NCI-H774 (cell line): ENCODE measurements around the gene PRDX4.
"Not testable (repeated sequence)": the region's sequence is repeated elsewhere in the genome, so short reads cannot be mapped to it uniquely, and the experiment has no call there.

ENCODE experiments used
- DNase-seq: peaks from one replicate; lab custom pipeline; 2025; lab: John Stamatoyannopoulos, UW

Gene PRDX4

DNA sequence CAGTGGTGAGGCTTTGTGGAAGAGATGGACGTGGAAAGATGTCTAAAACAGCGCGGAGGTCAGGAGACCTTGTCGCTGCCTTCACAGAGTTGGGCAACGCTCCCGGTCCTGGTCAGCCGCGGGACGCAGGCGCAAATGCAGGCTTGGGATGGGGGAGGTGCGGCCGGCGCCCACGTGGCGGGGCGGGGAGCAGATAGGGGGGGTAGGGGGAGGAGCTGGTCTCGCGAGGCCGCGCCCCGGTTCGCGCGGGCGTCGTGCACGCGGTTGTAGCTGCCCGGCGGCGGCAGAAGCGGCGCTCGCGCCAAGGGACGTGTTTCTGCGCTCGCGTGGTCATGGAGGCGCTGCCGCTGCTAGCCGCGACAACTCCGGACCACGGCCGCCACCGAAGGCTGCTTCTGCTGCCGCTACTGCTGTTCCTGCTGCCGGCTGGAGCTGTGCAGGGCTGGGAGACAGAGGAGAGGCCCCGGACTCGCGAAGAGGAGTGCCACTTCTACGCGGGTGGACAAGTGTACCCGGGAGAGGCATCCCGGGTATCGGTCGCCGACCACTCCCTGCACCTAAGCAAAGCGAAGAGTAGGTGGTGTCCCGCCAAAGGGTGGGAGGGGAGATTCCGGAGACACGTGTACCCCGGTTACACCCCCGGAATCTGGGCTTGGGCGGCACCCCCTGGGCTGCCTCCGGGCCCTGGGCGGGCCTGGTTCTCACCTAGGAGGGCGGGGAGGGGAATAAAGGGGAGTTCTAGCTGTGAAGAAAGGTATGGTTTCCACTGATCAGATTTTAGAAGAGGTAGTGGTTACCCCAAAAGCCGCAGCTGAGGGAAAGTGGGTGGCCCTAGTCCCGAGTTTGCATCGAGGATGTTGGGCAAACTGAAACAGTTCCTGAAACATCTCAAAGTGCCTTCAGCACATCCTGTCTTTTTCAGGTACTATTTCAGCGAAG, at the start of gene PRDX4:
Gene PRDX4, plus strand, starts transcription at position 255 of the 939 bp plus-strand sequence. Its CDS starts 78 bp downstream, at position 333.
- peak; percentile 75 for DNase-seq

DNA sequence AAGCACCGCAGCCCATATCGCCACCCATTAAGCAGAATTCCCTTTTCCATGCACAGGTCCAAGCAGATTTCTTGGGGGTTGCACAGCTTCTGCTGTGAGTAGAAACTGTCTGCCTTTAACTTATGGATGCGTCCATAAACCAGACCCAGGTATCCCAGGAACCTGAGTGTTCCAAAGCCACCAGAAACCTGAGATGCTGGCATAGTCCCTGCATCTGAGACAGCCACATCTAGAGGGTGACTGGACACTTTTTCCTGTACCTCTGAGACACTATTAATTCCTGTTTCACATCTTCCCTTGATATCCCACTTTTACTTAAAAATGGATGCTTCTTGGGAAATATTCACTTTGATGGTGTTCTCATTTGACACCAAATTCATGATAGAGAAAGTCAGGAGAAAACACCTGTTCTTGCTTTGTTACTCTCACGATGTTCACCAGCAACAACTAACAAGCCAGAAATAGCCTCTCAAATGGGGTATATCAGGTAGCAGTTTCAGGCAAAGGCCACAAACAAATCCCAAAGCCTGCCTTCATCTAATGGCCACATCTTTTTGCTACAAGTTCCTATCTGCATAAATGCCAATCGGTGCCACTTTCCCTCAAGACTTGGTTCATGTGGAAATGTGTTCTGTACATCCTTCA, 45.5 kb upstream of the PRDX4 start:
- DNase-seq, result no peak

DNA sequence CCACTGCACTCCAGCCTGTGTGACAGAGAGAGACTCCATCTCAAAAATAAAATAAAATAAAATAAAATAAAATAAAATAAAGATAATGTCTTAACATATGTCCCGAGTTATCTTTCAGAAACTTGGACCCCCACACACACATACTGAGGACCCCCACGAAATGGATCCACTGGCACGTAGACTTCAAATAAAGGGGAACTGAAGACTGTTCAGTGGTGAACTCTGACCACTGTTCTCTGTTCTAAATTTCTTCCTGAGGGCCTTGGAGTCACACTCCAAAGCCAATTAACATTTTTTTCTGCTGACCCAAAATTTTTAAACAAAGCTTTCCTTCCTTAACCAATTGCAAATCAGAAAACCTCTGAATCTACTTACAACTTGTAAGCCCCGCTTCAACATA, 43.5 kb upstream of the PRDX4 start:
- no peak for DNase-seq

DNA sequence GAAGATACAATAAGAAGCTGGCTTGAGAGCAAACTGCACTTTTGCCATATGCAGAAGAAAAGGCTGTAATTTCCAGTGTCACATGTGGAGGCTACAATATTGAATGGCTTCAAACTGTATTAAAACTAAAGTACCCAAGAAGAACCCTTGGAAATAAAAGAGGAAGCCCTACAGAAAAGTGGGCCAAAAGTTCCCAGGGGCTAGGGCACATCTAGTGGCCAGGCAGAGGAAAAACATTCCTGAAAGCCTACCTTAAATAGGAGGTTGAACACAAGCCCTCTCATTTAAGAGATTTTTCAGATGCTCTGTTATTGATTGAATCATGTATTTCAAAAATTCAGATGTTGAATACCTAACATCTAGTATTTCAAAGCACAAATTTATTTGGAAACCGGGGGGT, 40.6 kb upstream of the PRDX4 start:
- no peak for DNase-seq

DNA sequence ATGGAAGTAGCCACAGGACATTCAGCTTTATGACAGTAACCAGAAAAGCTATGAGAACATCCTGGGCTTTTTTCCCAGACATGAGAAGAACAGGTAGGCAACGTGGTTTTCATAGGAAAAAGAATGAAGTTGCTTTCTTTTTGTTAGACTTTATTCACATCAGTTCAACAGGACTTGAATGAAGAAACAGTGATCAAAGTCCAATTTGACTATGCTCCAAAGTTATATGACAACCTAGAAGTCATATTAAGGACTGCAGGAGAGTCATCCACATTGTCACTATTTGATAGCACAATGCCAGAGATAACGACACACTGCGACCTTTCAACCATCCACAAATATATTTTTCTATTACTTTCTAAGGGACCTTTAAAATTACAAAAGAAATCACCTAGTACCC, 39.2 kb upstream of the PRDX4 start:
- DNase-seq, result no peak

DNA sequence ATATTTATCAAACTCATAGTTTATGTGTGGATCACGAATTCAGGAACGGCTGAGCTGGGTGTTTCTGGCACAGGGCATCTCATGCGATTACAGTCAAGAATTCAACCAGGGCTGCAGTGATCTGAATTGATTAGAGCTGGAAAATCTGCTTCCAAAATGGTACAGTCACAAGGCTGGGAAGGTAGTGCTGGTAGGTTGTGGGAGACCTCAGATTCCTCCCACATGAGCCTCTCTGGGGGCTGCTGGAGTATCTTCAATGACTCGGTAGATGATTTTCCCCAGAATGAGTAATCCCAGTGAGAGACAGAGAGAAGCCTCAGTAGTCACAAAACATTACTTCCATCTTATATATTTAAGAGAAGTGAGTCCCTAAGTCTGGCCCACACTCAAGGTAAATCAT, 36.2 kb upstream of the PRDX4 start:
- no peak for DNase-seq

DNA sequence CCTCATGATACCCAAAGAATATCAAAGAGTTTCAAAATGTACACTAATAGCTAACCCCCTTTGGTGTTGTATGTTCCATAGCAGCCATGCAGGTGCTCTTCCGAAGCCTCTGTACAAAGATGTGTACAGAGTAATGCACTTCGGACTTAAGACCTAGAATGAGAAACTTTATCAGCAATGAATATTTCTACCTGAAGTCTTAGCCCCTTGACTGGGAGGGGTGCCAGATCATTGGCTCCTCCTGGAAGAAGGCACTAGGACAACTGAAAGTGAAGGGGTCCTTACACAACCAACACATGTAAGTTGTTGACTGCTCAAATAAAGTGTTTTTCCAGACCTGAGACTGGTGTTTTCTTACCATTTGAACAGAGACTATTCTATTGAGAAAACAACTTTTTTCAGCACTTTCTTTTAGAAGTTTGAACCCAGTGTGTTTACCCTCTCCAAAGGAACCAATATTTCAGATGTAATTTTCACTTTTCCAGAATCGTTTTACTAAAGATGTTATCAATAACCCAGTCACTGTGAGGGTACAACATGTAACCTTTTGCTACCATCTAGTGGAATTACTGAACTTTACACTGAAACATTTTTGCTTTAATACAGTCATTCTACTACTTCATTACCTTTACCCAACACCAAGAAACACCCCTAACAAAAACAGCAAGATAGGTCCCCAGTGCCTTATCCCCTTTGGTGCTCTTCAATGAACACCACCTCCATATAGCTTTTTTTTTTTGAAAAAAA, 33.3 kb upstream of the PRDX4 start:
- no peak for DNase-seq

DNA sequence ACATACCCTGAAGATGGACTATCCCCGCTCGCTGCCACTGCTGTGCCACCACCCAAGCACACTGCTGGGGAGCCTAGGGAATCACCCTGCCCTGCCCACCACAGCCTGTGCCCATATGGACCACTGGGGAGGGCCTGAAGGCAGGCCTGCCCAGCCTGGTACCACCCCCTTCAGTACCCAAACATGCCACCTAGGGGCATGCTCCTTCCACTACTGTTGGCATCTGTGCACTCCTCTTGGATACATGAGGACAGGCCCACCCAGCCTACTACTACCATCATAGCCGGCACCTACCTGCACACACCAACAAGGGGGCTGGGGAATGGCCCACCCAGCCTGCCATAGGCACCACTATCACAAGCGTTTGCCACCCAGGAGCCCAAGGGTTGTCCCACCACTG, 30.1 kb upstream of the PRDX4 start:
- no peak for DNase-seq

DNA sequence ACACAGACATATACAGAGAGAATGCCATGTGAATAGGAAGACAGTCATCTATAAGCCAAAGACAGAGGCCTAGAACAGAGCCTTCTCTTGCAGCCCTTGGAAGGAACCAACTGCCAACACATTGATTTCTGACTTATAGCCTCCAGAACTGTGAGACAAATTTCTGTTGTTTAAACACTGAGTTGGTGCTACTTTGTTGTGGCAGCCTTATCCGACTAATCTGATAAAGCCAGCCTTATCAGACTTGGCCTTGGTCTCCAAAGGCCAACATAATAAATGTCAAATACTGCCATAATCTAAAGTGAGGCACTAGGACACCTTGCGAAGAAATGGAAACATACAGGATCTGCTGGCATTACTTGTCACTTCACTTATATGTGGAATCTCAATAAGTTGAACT, 24.3 kb upstream of the PRDX4 start:
- no peak for DNase-seq

DNA sequence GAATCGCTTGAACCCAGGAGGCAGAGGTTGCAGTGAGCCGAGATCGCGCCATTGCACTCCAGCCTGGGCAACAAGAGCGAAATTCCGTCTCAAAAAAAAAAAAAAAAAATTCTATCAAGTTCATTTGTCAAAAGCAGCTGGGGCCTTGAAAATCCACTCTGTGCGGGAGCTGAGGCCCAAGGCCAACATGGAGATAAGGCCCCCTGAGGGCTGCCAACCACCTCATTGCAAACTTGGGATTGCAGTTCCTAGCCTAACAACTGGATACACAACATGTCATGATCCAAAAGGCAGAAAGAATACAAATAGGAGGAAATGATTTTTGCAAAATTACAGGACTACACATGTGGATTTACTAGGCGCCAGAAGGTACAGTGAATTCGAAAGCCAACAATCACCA, 22.5 kb upstream of the PRDX4 start:
- no peak for DNase-seq

DNA sequence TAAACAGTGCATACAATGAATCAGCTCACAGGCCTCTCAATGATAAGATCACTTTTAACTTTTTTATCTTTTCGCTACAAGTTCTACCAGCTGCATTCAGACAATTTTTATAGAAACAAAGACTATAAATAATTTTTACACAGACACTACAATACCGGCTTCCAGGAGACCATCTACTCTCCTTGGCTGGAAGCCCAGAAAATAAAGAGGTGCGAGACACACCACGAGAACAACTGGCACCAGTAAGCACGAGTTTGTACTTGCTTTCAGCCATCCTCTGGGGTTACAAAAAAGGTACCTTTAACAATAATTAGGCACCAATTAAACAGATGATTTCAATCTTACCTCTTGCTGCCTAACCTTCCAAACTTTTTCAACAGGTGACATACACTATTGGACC, 11.2 kb upstream of the PRDX4 start:
- no peak for DNase-seq

DNA sequence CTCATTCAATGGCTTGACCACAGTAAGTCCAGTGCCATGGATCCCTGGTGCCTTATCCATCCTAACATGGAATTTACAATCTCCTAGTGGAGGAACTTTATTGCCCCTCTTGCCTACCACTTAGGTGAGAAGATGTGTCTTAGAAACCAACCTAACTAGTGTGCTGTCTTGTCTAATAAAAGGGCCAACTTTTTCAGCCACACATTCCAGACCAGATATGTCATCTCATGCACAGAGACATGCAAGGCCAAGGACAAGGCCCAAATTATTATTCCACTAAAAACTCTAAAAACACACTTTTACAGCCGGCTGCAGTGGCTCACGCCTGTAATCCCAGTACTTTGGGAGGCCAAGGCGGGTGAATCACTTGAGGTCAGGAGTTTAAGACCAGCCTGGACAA, 10.6 kb upstream of the PRDX4 start:
- no peak for DNase-seq

DNA sequence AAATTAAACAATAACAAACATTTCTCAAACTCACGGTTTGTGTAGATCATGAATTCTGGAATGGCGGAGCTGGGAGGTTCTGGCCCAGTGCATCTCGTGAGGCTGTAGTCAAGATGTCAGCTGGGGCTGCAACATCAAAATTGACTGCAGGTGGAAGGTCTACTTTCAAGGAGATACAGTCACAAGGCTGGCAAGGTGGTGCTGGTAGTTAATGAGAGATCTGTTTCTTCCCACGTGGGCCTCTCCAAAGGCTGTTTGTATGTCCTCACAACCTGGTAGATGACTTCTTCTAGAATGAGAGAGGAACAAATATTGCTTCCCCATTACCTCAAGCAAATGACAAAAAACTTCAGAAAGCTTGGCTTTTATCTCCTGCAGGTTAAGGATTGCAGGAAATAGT, 8.0 kb upstream of the PRDX4 start:
- no peak for DNase-seq

DNA sequence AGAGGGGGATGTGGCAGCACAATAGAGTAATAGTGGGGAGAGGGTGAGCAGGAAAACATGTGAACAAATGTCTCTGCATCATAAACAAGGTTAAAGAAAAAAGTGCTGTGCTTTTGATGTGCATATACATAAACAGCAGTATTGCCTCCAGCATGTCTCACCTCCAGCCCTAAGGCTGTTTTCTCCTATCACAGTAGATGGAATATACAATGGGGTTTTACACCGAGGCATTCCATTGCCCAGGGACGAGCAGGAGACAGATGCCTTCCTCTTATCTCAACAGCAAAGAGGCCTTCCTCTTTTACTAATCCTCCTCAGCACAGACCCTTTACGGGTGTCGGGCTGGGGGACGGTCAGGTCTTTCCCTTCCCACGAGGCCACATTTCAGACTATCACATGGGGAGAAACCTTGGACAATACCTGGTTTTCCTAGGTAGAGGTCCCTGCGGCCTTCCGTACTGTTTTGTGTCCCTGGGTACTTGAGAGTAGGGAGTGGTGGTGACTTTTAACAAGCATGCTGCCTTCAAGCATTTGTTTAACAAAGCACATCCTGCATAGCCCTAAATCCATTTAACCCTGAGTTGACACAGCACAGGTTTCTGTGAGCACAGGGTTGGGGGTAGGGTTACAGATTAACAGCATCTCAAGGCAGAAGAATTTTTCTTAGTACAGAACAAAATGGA, 7.1 kb upstream of the PRDX4 start:
- DNase-seq, result not testable (repeated sequence)

DNA sequence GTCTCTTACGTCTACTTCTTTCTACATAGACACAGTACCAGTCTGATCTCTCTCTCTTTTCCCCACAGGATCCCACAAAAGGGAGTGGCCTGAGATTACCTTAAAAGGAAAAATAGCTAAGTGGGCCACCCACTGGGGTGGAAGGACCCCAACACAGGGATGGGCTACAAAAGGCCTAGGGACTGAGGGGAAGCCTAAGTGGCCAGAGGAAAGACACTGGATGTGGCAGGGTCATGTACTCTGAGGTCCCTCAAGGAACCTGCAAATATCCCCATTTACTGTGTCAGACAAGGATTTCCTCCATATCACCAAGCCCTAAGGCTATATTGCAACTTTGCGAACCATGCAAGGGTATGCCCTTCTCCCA, 6.5 kb upstream of the PRDX4 start:
- DNase-seq, result no peak

DNA sequence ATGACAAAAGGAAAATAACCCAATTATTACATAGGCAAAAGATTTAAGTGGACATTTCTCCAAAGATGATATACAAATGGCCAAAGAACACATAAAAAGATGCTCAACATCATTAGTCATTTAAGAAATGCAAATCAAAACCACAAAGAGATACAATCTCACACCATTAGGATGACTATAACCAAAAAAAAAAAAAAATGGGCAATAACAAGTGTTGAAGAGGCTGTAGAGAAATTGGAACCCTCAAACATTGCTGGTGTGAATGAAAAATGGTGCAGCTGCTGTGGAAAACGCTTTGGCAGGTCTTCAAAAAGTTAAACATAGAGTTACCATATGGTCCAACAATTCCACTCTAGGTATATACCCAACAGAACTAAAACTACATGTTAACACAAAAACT, 5.6 kb upstream of the PRDX4 start:
- no peak for DNase-seq

DNA sequence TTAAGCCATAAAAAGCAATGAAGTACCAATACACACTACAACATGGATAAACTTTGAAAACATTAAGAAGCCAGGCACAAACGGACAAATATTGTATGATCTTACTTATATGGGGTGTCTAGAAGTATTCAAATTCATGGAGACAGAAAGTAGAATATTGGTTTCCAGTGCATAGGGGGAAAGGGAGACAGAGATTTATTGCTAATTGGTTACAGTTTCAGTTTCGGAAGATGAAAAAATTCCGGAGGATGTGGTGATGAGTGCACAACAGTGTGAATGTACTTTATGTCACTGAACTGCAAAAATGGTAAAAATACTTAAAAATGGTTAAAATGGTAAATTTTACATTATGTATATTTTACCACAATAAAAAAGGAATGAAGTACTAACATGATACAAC, 5.1 kb upstream of the PRDX4 start:
- DNase-seq, result no peak

DNA sequence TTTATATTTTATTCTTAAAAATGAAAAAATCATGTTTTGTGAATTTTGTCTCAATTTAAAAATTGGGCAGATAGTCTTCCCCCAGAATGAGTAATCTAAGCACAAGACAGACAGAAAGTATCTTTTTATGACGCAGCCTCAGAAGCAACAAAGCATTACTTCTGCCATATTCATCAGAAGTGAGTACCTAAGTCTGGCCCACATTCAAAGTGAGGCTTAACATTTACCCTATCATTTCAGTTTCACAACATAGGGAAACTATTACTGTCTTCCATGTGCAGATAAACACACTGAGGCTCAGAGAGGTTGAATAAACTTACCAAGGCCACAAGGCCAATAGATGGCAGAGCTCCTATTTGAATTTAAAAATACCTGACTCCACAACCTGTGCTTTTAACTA, 4.4 kb upstream of the PRDX4 start:
- DNase-seq, result no peak

DNA sequence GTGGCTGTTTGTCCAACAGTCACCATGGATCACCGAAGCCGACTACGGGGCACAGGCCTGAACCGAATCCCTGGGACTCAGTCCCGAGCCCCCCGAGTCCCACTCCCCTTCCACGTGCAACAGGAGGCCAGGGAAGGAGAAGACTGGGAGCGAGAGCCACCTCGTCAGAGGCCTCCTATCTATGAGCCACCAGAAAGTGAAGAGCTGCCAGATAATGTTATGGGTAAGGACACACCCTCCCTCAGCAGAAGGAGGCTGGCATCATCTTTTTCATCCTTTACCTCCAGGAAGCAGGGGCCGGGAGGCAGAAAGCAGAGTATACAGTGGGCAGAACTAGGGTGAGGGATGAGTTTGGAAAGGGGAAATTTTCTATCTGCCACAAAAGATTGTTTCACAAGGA, 2.8 kb upstream of the PRDX4 start:
- no peak for DNase-seq

DNA sequence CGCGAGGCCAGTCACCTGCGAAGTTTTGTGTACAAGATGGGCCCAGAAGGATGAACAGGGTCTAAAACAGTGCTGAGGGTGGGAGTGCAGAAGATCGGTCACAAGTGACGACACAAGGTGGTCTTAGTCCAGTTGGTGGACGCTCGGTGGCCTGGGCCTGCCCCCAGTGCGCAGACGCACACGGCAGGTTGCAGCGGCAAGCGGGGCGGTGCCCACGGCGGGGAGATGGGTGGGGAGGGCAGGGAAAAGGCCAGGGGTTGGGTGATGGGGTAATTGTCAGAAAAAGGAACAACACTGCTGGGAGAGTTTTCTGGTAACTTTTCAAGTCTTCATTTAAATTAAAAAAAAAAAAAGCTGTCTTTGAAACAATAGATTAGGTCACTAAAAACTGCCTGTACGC, 1.0 kb upstream of the PRDX4 start:
- DNase-seq, result no peak

DNA sequence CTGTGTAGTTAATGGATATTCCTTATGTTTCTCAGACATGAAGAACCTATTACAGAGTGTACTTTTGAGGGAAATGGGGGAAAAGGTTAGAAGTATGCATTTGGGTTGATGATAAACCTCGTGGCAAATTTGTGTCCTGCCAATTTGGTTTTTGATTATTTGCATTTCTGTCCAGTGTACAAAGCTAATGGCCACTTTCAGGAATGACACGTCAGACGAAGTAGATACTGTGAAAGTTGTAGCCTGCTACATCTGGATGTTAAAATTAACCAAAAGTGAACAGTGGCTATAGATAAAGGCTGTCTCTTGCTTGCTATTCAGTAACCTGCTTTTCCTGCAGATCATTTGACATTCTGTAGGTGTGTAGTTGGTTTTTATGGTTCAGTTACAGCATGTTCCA, 1.0 kb downstream of the PRDX4 start:
- no peak for DNase-seq

DNA sequence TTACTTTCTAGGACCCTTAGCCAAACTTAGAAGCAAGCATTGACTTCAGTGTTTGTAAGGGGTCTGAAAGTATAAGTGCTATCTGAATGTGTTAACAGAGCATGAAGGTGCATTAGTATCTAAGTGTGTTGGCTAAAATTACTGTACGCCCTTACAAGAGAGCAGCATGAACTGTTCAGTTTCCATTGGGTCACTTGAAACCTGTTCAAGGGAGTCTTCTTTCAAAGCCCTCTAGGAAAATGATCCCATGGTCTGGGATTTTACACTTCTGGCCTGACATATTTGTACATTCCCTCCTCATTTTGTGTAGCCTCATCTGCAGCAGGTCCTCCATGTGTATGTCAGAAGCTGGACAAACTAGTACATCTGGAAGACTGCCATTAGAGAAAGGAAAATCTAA, 3.2 kb downstream of the PRDX4 start:
- no peak for DNase-seq
